ENCODE measurements around the gene MAFF.

DNA sequence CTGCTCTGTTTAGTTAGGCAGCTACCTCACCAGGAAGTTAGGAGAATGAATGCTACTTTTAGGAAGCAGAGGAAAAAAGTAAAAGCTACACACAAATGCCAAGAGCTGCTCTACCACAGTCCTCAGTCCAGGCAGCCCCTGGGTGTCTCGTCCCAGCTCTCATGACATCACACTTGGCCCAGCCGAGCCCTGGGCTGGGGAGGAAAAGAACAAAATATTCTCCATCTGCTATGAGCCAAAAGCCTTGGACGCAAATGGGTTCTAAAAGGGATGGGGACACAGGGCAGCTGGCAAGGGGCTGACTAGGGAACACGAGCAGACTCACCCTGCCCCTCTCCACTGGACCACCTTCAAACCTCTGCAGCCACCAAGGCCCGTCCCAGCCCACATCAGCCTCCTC lies 44.9 kb downstream of the MAFF start:
- TF ChIP-seq, protein P1, sequence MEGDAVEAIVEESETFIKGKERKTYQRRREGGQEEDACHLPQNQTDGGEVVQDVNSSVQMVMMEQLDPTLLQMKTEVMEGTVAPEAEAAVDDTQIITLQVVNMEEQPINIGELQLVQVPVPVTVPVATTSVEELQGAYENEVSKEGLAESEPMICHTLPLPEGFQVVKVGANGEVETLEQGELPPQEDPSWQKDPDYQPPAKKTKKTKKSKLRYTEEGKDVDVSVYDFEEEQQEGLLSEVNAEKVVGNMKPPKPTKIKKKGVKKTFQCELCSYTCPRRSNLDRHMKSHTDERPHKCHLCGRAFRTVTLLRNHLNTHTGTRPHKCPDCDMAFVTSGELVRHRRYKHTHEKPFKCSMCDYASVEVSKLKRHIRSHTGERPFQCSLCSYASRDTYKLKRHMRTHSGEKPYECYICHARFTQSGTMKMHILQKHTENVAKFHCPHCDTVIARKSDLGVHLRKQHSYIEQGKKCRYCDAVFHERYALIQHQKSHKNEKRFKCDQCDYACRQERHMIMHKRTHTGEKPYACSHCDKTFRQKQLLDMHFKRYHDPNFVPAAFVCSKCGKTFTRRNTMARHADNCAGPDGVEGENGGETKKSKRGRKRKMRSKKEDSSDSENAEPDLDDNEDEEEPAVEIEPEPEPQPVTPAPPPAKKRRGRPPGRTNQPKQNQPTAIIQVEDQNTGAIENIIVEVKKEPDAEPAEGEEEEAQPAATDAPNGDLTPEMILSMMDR (IDR thresholded peaks at IDR 0.05; ENCODE audit: borderline replicate concordance, extremely low read depth, low read length, poor library complexity, severe bottlenecking), result no peak
- TF ChIP-seq EZH2 (IDR thresholded peaks at IDR 0.05; ENCODE audit: borderline replicate concordance, low read depth, low read length, severe bottlenecking), result no peak
